Measurements from ENCODE around the gene ZNF121. TPM values are rescaled to one million over a fixed set of nuclear protein-coding genes. Genes with fewer than 3 reads are reported as not detected.
A peak's percentile ranks its signal among the peaks of the same experiment; 100 is the strongest.

Gene ZNF121
- total RNA-seq, 6 experiments from 2014 or later: 11.5 to 15.2 (median 12.4) TPM

- WGBS (ENCODE audit: insufficient coverage, low coverage, low lambda C conversion rate, missing lambda C conversion rate): 0% methylated on average over 1 of the region's 16 CpGs
- peak in 2 of 4 donors; percentile 59 to 66 for ATAC-seq
- peaks cover 0 to 12% (median 3%) of the 10 kb centered on the region in 4 donors for H3K4me1 ChIP-seq
- no peak for TF ChIP-seq POLR2A (IDR thresholded peaks at IDR 0.05)
- no peak for TF ChIP-seq CTCF (IDR thresholded peaks at IDR 0.05)
- intact Hi-C loops (cut with DNase I): loop anchor here in 1 of 2 donors (5.0 kb wide), 1 partner anchor 167 kb away; no protein-coding TSS in a partner anchor
- peak overlapping the region; percentile 79 to 85 (median 84) for H3K4me3 ChIP-seq
- H3K9me3 ChIP-seq: no peaks in the 10 kb centered on the region
- peak overlapping the region; percentile 87 to 95 (median 88) for H3K27ac ChIP-seq
- DNase-seq: no peak
- peaks cover 0 to 34% (median 24%) of the 10 kb centered on the region in 4 donors for H3K36me3 ChIP-seq
- H3K27me3 ChIP-seq: no peaks in the 10 kb centered on the region
Observed at GRCh38 chr19:9620842-9621155, 36.5 kb upstream of the ZNF121 start.

- H3K27me3 ChIP-seq: no peaks in the 10 kb centered on the region
- TF ChIP-seq POLR2A (IDR thresholded peaks at IDR 0.05) (no peak), CTCF (IDR thresholded peaks at IDR 0.05) (no peak)
Observed at GRCh38 chr19:9615844-9616243, 31.5 kb upstream of the ZNF121 start.

GRCh38 chr19:9610484-9611113 is 26.3 kb upstream of the ZNF121 start:
- no peak overlapping the region for H3K4me3 ChIP-seq
- peaks cover 3 to 31% (median 18%) of the 10 kb centered on the region in 4 donors for H3K9me3 ChIP-seq
- H3K27me3 ChIP-seq: no peaks in the 10 kb centered on the region
- TF ChIP-seq POLR2A (IDR thresholded peaks at IDR 0.05): no peak
- TF ChIP-seq CTCF (IDR thresholded peaks at IDR 0.05): no peak
- H3K36me3 ChIP-seq: peaks cover 0 to 63% (median 50%) of the 10 kb centered on the region in 4 donors
- 80% methylated on average over 1 of the region's 2 CpGs for WGBS (ENCODE audit: insufficient coverage, low coverage, low lambda C conversion rate, missing lambda C conversion rate)
- no peak overlapping the region for H3K27ac ChIP-seq
- ATAC-seq: no peak
- H3K4me1 ChIP-seq: no peaks in the 10 kb centered on the region
- intact Hi-C loops (cut with DNase I): no loop called here
- no peak for DNase-seq

More at GRCh38 chr19:9615844-9616243, 31.5 kb upstream of the ZNF121 start:
- peaks cover 0 to 84% (median 69%) of the 10 kb centered on the region in 4 donors for H3K36me3 ChIP-seq
- peaks cover 3 to 12% (median 7%) of the 10 kb centered on the region in 4 donors for H3K9me3 ChIP-seq
- intact Hi-C loops (cut with DNase I): no loop called here
- H3K4me3 ChIP-seq: no peak overlapping the region
- DNase-seq: no peak
- H3K4me1 ChIP-seq: peaks cover 0 to 9% (median 0%) of the 10 kb centered on the region in 4 donors
- ATAC-seq: no peak
- no peak overlapping the region for H3K27ac ChIP-seq

- no peak overlapping the region for H3K27ac ChIP-seq
- TF ChIP-seq POLR2A (IDR thresholded peaks at IDR 0.05) (no peak), CTCF (IDR thresholded peaks at IDR 0.05) (no peak)
- 97% methylated on average over 4 of the region's 5 CpGs for WGBS (ENCODE audit: insufficient coverage, low coverage, low lambda C conversion rate, missing lambda C conversion rate)
- intact Hi-C loops (cut with DNase I): no loop called here
- peaks cover 3 to 31% (median 18%) of the 10 kb centered on the region in 4 donors for H3K9me3 ChIP-seq
- peaks cover 0 to 46% (median 37%) of the 10 kb centered on the region in 4 donors for H3K36me3 ChIP-seq
- no peaks in the 10 kb centered on the region for H3K27me3 ChIP-seq
- ATAC-seq: no peak
- no peaks in the 10 kb centered on the region for H3K4me1 ChIP-seq
- H3K4me3 ChIP-seq: no peak overlapping the region
- no peak for DNase-seq
Observed at GRCh38 chr19:9608912-9609311, 24.6 kb upstream of the ZNF121 start.
